Stimulated activated CD8-positive, alpha-beta memory T cell treated with anti-CD3 and anti-CD28 coated beads, Interleukin-4, amount 100 ng/mL, for 4 hours (primary cell): ENCODE measurements around the gene HMCN2.
"Not testable (repeated sequence)": the region's sequence is repeated elsewhere in the genome, so short reads cannot be mapped to it uniquely, and the experiment has no call there.

Experiments
- DNase-seq, 2 donors: peaks; one replicate each; pipeline ENCODE4 v3.0.0-alpha.2; 2020; ENCODE audit warnings: low read depth in 2 of 2, low spot score in 1 of 2

The HMCN2 gene

DNA sequence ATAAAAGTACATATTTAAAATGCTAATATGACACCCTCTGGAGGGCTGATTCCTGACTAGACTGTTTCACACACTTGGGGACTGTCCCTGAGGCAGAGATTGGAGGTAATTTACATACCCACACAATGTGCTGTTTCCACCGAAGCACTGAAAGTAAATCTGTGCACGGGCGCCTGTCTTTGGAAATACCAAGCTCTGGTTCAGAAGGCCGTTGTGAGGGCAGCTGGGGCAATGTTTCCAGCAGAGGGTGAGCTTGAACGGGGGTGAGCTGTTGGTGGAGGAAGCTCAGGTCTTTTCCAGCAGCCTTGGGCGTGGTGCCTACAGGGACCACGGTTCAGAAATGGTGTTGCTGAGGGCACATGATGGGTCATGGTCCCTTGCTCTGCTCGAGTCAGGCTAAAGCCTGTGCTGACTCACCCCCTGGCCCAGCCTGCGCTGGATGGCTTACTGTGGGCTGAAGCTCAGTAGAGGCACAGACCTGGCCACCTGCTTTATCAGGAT lies 25.8 kb upstream of the HMCN2 start:
- DNase-seq: no peak

DNA sequence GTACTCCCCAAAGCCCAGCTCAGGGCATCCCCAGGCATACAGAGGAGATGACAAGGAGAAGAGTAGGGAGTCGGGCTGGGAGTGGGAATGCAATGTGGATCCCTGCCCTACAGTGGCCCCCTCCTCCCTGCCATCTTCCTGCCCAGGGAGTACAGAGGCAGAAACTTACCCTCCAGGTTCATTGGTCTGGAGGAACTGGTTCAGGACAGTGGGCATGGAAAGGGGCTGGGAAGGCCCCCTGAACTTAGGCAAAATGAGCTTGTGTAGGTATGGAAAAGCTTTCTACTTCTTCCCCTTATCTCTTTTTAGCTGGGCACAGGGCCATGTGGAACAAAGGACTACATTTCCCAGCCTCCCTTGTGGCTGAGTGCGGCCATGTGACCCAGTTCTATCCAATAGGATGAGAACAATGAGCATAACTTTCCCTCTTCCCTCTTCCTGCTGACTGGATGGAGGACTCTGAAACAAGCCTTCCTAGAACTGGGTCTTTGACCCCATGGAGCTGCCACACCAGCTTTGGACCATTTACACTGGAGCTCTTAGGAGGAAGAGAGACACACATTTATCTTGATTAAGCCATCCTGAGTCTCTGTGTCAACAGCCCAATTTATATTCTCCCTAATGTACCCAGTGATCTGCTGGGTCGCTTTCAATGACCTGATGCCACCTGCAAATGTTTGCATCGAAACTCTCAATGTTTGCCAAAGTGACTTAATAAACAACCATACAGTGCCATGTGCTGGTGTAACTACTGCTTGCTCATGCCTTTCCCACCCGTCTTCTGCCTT lies 25.0 kb upstream of the HMCN2 start:
- no peak for DNase-seq

DNA sequence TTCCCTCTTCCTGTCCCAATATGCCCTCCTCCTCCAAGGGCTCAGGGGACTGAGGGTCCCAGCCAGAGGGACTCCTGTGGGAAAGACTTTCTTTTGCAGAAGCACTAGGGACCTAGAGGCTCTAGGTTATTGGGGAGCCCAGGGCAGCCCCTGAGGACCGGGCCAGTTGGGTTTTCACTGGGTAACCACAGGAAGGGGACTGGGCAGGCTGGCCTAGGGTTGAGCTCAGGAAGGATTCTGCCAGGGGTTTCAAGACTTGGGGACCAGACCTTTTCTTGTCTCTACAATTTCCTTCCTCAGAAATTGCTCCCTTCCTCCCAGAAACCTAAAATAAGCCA lies 24.4 kb upstream of the HMCN2 start:
- DNase-seq: no peak

DNA sequence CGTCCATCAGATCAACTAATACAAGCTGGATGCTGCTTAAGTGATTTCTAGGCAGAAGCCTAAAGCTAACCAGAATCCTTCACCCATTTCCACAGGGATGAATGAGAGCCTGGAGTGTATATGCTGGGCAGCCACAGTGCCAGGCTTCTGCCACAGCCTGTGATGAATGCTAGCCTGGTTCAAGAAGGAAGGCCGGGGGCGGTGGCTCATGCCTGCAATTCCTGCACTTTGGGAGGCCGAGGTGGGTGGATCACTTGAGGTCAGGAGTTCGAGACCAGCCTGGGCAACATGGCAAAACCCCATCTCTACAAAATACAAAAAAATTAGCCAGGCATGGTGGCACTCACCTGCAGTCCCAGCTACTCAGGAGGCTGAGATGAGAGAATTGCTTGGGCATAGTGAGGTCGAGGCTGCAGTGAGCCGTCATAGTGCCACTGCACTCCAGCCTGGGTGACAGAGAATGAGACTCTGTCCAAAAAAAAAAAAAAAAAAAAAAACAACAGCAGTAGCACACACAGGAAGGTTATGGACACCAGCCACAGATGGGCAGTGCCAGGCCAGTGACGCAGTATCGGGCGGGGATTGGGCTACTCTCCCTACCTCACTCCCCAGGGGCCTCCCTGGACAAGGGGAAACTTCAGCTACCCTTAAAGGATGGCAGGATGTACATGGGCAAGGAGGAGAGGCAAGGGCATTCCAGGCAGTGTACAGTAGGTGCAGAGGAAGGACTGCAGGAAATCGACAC lies 23.1 kb upstream of the HMCN2 start:
- DNase-seq: no peak

- DNase-seq: peak; percentile 58 to 81
Observed at GRCh38 chr9:130243015-130243881, 22.3 kb upstream of the HMCN2 start.

DNA sequence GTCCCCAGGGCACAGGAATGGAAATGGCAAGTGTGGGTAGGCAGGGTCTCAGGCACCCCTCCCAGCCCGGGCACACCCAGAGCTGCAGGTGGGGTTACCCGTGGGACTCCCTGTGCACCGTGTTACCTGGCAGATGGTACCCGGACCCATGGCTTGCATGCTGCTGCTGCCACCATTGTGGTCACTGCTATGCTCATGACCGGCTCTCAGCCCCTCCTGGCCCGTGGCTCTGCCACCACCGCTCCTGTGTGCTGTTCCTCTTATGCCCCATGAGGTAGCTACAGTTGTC lies 21.7 kb upstream of the HMCN2 start:
- DNase-seq: no peak

- DNase-seq: no peak
Observed at GRCh38 chr9:130244548-130245165, 20.9 kb upstream of the HMCN2 start.

DNA sequence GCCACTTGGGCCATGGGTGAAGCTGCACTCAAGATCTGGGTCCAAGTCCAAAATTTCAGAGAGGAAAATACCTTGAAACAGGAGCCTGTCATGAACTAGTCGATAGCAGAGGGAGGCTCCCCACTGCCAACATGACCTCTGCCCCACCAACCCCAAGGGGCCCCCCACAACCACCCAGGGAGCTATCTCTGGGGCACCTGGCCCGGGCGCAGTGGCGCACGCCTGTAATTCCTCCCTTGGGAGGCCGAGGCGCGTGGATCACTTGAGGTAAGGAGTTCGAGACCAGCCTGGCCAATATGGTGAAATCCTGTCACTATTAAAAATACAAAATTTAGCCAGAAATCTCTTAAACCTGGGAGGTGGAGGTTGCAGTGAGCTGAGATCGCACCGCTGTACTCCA lies 20.1 kb upstream of the HMCN2 start:
- no peak for DNase-seq

DNA sequence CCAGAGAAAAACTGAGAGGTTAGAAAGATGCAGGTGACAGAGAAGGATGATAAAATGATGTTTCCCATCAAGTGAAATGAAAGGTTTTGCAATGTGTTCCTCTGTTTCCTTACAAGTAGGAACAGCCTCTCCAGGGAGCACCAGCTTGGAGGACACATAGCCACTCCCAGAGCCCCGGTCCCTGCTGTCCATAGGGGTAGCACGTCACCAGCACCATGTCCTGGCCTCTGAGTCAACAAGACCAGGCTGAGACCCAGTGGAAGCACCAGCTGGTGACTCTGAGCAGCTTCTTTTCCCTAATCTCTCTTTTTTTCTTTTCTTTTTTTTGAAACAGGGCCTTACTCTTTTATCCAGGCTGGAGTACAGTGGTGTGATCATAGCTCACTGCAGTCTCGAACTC lies 19.4 kb upstream of the HMCN2 start:
- no peak for DNase-seq

- DNase-seq: no peak
Observed at GRCh38 chr9:130254747-130255630, 10.6 kb upstream of the HMCN2 start.

DNA sequence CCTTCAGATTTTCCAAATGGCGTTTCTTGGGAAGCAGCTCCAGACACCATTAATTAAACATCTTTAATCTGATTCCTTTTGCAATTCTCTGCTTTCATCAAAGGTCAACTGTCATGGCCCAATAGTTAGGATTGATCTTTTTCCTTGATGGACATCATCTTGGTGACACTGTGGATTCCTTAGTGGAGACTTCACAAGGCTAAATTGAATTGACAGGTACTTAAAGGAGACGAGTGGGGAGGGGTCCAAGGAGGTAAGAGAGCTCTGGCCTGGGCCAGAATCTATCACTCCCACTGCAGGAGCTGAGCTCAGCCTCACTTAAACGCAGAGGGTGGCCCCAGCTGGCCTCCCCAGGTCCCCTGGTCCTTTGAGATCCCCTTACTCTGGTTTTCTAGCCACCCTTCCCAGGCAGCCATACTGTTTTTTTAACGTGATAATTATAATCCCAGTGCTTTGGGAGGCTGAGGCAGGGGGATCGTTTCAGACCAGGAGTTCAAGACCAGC lies 9.9 kb upstream of the HMCN2 start:
- no peak for DNase-seq

DNA sequence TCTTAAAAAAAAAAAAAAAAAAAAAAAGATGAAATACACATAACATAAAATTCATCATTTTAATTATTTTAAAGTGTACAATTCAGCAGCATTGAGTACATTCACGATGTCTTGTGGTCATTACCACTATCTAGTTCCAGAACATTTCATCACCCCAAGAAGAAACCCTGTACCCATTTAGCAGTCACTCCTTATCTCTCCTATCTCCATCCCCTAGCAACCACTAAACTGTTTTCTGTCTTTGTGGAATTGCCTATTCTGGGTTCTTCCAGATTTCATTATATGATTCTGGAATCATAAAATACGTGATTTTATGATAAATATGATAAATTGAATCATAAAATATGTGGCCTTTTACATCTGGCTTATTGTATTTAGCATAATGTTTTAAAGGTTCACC lies 8.9 kb upstream of the HMCN2 start:
- DNase-seq: no peak

DNA sequence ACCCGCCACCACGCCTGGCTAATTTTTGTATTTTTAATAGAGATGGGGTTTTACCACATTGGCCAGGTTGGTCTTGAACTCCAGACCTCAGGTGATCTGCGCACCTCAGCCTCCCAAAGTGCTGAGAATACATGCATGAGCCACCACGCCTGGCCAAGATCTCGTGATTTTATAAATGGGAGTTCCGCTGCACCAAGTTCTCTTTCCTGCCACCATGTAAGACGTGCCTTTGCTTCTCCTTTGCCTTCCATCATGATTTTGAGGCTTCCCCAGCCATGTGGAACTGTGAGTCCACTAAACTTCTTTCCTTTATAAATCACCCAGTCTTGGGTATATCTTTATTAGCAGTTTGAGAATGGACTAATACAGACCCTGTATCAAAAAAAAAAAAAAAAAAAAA lies 7.4 kb upstream of the HMCN2 start:
- DNase-seq: not testable (repeated sequence)

DNA sequence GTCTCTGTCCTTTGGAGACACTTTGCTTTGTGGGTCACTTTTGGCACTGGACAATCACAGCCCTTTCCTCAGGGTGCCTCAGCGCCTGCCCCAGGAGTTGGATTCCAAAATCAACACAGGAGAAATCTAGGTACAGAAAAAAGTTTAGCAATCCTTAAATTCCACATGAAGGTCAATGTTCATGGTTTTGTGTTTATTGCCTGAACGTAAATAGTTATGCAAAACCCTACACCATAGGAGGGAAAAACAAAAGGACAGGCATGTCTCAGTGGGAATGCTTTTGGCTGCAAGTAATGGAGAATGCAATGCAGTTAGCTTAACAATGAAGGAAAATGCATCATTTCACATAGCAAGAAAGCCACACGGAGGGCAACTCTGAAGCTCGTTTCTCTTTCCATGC lies 6.5 kb upstream of the HMCN2 start:
- no peak for DNase-seq

DNA sequence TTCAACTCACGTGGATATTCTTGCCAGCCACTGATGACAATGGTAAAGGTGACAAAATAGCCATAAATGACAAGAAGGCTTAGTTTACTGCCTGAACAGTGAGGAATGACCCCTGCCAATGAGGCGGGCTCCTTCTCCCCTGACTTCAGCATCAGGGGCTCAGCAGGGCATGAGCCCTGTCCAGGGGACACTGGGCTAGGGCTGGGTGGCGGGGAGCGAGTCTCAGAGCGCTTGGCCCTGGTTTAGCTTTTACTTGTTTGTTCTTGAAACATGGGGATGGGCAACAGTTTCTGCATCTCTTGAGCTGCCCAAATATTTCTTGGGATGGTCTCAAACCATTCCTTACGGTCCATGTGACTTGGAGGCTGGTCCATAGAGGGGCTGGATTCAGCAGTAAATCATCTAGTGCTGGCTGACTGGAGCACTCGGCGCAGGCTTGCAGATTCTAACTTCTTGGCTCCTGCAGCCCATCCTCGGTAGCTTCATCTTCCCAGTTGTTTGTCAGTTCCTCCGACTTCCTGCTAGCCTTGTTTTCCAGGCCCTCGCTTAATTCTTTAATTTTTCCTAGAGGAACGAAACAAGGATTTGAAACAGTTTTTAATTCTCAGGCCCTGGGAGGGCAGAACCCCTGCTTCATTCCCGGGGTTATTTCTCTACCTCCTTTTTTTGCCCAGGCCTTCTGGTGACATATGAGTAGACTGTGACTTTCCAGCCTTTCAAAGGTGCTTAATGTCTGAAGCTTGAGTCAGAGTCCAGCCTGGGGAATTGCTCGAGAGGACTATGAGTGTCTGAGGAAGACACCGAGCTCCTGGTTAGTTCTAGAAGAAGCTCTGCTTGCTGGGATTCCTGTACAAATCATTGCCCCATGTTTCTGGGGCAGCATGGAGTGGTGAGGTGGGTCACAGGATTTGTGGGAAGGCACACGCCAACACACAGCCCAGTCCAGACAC lies 4.5 kb upstream of the HMCN2 start:
- no peak for DNase-seq

DNA sequence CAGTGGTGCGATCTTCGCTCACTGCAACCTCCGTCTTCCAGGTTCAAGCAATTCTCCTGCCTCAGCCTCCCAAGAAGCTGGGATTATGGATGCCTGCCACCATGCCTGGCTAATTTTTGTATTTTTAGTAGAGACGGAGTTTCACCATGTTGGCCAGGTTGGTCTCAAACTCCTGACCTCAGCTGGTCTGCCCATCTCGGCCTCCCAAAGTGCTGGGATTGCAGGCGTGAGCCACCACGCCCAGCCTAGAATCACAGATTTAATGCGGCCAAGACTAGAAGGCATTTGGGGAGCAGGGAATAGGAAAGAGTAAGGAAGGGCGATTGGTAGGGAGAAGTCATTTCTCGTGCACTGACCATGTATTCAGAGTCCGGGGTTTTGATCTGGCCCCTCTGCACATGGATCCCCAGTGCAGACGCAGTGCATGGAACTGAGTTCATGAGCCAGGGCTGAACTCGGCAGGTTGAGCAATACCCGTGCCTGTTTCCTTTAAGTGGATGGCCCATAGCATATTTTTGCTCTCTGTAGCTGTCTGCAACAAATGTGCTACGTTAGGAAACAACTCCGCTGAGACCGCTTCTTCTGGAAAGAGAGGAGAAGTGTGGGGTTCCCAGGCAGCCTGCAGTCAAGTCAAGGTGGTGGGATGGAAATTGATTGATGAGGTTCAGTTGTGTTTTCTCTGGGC lies 3.4 kb upstream of the HMCN2 start:
- DNase-seq: no peak

DNA sequence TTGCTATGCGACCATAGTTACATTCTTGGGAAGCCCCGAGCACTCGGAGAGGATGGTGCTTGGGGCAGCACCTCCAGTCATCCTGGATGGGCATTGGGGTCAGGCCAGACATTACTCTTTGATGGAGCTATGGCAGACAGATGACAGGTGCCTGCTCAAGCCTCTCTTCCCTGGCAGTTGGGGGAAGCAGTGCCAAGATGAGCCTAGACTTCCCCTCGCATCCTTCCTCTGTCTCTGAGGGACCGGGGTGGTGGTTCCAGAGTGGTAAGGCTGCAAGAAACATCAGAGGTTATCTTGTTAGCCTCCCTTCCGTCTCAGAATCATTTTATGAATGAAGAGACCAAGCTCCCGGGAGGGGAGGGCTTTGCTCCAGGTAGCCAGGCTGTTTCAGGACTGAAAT lies 2.8 kb upstream of the HMCN2 start:
- DNase-seq: no peak

GRCh38 chr9:130263601-130264413 lies 1.8 kb upstream of the HMCN2 start:
- DNase-seq: no peak
